GM19397 (cell line): ENCODE measurements around the gene ANKRD18A.
"Not testable (repeated sequence)": the region's sequence is repeated elsewhere in the genome, so short reads cannot be mapped to it uniquely, and the experiment has no call there.

ENCODE experiments used
- ATAC-seq: cut with Tn5 transposase; IDR thresholded peaks from one replicate; pipeline ENCODE4 v1.9.1; 2021; ENCODE audit warnings: mild to moderate bottlenecking, moderate library complexity; ENCODE audit not compliant: unreplicated experiment

The ANKRD18A gene

GRCh38 chr9:38629511-38629910 is 9.1 kb upstream of the ANKRD18A start:
- ATAC-seq = no peak

- ATAC-seq = no peak
Measured at GRCh38 chr9:38626006-38626405, 5.6 kb upstream of the ANKRD18A start.

GRCh38 chr9:38622951-38623350 is 2.6 kb upstream of the ANKRD18A start:
- no peak for ATAC-seq

- ATAC-seq = no peak
Measured at GRCh38 chr9:38622288-38622674, 1.9 kb upstream of the ANKRD18A start.

GRCh38 chr9:38621434-38622287 is 1.3 kb upstream of the ANKRD18A start:
- ATAC-seq = peak; percentile 46

GRCh38 chr9:38619556-38620447 is 594 bp downstream of the ANKRD18A start:
- no peak for ATAC-seq

GRCh38 chr9:38598029-38598745 is 22.2 kb downstream of the ANKRD18A start:
- ATAC-seq = not testable (repeated sequence)

GRCh38 chr9:38595117-38595516 is 25.3 kb downstream of the ANKRD18A start:
- not testable (repeated sequence) for ATAC-seq

- ATAC-seq = not testable (repeated sequence)
Measured at GRCh38 chr9:38591346-38592063, 28.9 kb downstream of the ANKRD18A start.

GRCh38 chr9:38583765-38584164 is 36.6 kb downstream of the ANKRD18A start:
- not testable (repeated sequence) for ATAC-seq

GRCh38 chr9:38580112-38580511 is 40.3 kb downstream of the ANKRD18A start:
- ATAC-seq = not testable (repeated sequence)

- ATAC-seq = not testable (repeated sequence)
Measured at GRCh38 chr9:38576181-38576580, 44.2 kb downstream of the ANKRD18A start.

- not testable (repeated sequence) for ATAC-seq
Measured at GRCh38 chr9:38566048-38566447, 54.3 kb downstream of the ANKRD18A start.

- ATAC-seq = not testable (repeated sequence)
Measured at GRCh38 chr9:38565178-38565577, 55.2 kb downstream of the ANKRD18A start.

GRCh38 chr9:38563911-38564310 is 56.5 kb downstream of the ANKRD18A start:
- not testable (repeated sequence) for ATAC-seq

GRCh38 chr9:38561134-38561533 is 59.3 kb downstream of the ANKRD18A start:
- ATAC-seq = not testable (repeated sequence)

GRCh38 chr9:38559172-38559571 is 61.2 kb downstream of the ANKRD18A start:
- not testable (repeated sequence) for ATAC-seq

- not testable (repeated sequence) for ATAC-seq
Measured at GRCh38 chr9:38557746-38558145, 62.6 kb downstream of the ANKRD18A start.

GRCh38 chr9:38554966-38555365 is 65.4 kb downstream of the ANKRD18A start:
- ATAC-seq = not testable (repeated sequence)

GRCh38 chr9:38553019-38553418 is 67.4 kb downstream of the ANKRD18A start:
- ATAC-seq = not testable (repeated sequence)
